ENCODE data around the gene ZNF580. TPM values are rescaled to one million over a fixed set of nuclear protein-coding genes. Genes with fewer than 3 reads are reported as not detected.

ZNF580 gene
- total and polyA plus RNA-seq, 2 of the 13 experiments (the other 11 are each of a cell fraction or from before 2014, with no cell fraction given), result 4.4 to 6.0 TPM

- TF ChIP-seq ZNF503 (CRISPR knock-in tag; IDR thresholded peaks at IDR 0.05) (no peak), ZFP36L2 (CRISPR knock-in tag; IDR thresholded peaks at IDR 0.05) (0 out of 2 replicates have a peak, but pooled peaks have one; percentile 20), ZNF788 (CRISPR knock-in tag; IDR thresholded peaks at IDR 0.05; ENCODE audit: borderline replicate concordance) (peak; percentile 61; the same call in 1 of the 2 replicates), MLXIP (CRISPR knock-in tag; IDR thresholded peaks at IDR 0.05; ENCODE audit: borderline replicate concordance) (no peak), HNF1A (IDR thresholded peaks at IDR 0.05; ENCODE audit: low read depth) (no peak), HNF1A (CRISPR knock-in tag; IDR thresholded peaks at IDR 0.05; ENCODE audit: borderline replicate concordance) (0 out of 2 replicates have a peak, but pooled peaks have one; percentile 57), KLF13 (CRISPR knock-in tag; IDR thresholded peaks at IDR 0.05) (no peak), SP4 (CRISPR knock-in tag; IDR thresholded peaks at IDR 0.05) (peak; percentile 65), HMG20B (CRISPR knock-in tag; conservative IDR thresholded peaks at IDR 0.05) (no peak), GABPB1 (CRISPR knock-in tag; IDR thresholded peaks at IDR 0.05) (peak; percentile 93), ZNF17 (CRISPR knock-in tag; IDR thresholded peaks at IDR 0.05) (no peak), CSRNP1 (CRISPR knock-in tag; IDR thresholded peaks at IDR 0.05) (peak; percentile 38; the same call in 1 of the 2 replicates), POGK (CRISPR knock-in tag; conservative IDR thresholded peaks at IDR 0.05) (0 out of 2 replicates have a peak, but pooled peaks have one; percentile 64), RXRA (CRISPR knock-in tag; IDR thresholded peaks at IDR 0.05) (peak; percentile 82; the same call in 1 of the 2 replicates), PHF8 (CRISPR knock-in tag; IDR thresholded peaks at IDR 0.05) (peak; percentile 76), ZSCAN31 (CRISPR knock-in tag; IDR thresholded peaks at IDR 0.05; ENCODE audit: low read depth) (no peak)
Observed at GRCh38 chr19:55653651-55654322, 13.0 kb downstream of the ZNF580 start (continued).
